ENCODE results near the gene GRIN2C. TPM values are rescaled to one million over a fixed set of nuclear protein-coding genes. Genes with fewer than 3 reads are reported as not detected.

Gene GRIN2C
- total and polyA plus RNA-seq, 4 donors: 0.01 to 0.03 (median 0.02) TPM; not detected in 1

DNA sequence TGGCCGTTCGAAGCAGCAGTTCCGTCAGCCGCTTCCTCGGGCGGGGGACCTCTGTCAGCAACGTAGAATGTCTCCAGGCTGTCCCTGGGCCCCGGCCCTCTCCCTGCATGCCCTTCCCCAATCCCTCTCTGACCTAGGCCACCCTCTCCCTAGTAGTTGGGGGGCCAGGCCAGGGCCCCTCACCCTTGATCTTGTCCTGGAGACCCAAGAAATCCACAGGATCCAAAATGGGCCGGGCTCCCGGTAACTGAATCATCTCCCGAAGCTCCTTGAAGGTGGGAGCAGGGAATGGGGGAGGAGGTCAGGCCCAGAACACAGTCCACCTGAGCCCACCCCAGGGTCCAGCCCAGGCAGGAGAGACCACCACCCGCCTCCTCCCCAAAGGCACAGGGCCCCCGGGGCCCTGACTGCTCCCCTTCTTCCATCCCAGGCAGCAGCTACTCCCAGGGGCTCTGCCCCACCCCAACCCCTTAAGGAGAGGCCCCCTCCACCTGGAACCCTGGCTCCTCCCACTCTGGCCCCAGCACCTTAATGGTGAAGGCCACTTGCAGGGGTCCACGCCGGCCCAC, 4.7 kb upstream of the GRIN2C start:
- peaks cover 0 to 12% (median 3%) of the 10 kb centered on the region in 5 donors for H3K4me1 ChIP-seq (ENCODE audit: control insufficient read depth in 5 of 5, insufficient read depth in 5 of 5, low read length in 5 of 5)
- no peak for DNase-seq
- 91% methylated on average over 15 of the region's 15 CpGs for WGBS, 2 donors

DNA sequence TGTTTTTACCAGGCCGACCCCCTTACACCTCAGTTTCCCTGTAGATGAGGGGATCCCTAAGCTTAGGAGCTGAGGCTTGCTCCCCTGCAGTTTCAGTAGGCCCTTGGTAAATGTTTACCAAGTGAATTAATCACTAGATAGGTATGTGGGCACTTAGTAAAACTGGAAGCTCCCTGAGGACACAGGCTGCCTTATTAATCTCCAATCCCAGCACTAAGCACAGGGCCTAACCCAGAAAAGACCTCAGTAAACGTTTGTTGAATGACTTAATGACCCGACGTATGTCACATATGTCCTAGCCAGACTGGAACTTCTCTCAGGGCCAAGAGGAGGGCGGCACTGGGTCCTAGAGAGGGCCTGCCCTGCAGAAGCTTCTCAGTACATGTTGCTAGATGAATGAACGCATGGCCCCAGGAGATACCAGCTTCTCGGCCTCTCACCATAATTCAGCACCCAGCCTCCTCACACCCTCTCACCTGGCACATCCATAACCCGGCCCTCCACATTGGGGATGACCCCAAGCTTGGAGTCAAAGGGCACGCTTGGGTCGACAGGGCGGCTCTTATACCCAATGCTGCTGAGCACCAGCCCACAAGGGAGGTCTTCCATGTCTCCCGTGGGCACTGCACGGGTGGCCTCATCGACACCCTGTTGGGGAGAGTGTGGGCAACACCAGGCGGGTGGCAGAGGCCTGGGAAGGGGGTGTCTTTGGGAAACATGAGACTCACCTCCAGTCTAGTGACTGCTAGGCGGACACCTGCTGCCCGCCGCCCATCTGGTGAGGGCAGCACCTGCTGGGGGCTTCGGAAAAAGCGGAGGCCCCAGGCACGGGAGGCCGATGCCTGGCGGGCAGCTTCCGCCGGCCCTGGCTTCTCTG, 4.0 kb upstream of the GRIN2C start:
- no peak overlapping the region for H3K9ac ChIP-seq (ENCODE audit: insufficient read depth in 1 of 2, low read length in 2 of 2)
- DNase-seq (no peak), ATAC-seq (ENCODE audit: insufficient read depth, low FRiP score) (no peak)
- H3K4me1 ChIP-seq (ENCODE audit: control insufficient read depth in 5 of 5, insufficient read depth in 5 of 5, low read length in 5 of 5): peaks cover 0 to 12% (median 3%) of the 10 kb centered on the region in 5 donors
- peaks cover 0 to 2% (median 0%) of the 10 kb centered on the region in 4 donors for H3K9me3 ChIP-seq (ENCODE audit: control insufficient read depth in 4 of 4, insufficient read depth in 3 of 4, low read length in 3 of 4)
- peaks cover 0 to 2% (median 0%) of the 10 kb centered on the region in 4 donors for H3K36me3 ChIP-seq (ENCODE audit: control insufficient read depth in 4 of 4, insufficient read depth in 4 of 4, low read length in 4 of 4)
- no peak overlapping the region for H3K4me3 ChIP-seq
- WGBS, 2 donors: 90 to 91% methylated on average over 25 of the region's 25 CpGs
- TF ChIP-seq, protein P1, sequence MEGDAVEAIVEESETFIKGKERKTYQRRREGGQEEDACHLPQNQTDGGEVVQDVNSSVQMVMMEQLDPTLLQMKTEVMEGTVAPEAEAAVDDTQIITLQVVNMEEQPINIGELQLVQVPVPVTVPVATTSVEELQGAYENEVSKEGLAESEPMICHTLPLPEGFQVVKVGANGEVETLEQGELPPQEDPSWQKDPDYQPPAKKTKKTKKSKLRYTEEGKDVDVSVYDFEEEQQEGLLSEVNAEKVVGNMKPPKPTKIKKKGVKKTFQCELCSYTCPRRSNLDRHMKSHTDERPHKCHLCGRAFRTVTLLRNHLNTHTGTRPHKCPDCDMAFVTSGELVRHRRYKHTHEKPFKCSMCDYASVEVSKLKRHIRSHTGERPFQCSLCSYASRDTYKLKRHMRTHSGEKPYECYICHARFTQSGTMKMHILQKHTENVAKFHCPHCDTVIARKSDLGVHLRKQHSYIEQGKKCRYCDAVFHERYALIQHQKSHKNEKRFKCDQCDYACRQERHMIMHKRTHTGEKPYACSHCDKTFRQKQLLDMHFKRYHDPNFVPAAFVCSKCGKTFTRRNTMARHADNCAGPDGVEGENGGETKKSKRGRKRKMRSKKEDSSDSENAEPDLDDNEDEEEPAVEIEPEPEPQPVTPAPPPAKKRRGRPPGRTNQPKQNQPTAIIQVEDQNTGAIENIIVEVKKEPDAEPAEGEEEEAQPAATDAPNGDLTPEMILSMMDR (IDR thresholded peaks at IDR 0.05; ENCODE audit: control extremely low read depth, extremely low read depth): no peak
- H3K27ac ChIP-seq (ENCODE audit: low read depth in 1 of 2, low read length in 1 of 2): no peak overlapping the region
- H3K27me3 ChIP-seq (ENCODE audit: control insufficient read depth in 3 of 3, insufficient read depth in 3 of 3, low read length in 2 of 3): peaks cover 5 to 29% (median 16%) of the 10 kb centered on the region in 3 donors

More for the DNA sequence above, 4.7 kb upstream of the GRIN2C start:
- no peak for ATAC-seq (ENCODE audit: insufficient read depth, low FRiP score)
- H3K36me3 ChIP-seq (ENCODE audit: control insufficient read depth in 4 of 4, insufficient read depth in 4 of 4, low read length in 4 of 4): peaks cover 0 to 2% (median 0%) of the 10 kb centered on the region in 4 donors
- H3K4me3 ChIP-seq: no peak overlapping the region
- H3K27me3 ChIP-seq (ENCODE audit: control insufficient read depth in 3 of 3, insufficient read depth in 3 of 3, low read length in 2 of 3): peaks cover 5 to 22% (median 9%) of the 10 kb centered on the region in 3 donors
- peaks cover 0 to 2% (median 0%) of the 10 kb centered on the region in 4 donors for H3K9me3 ChIP-seq (ENCODE audit: control insufficient read depth in 4 of 4, insufficient read depth in 3 of 4, low read length in 3 of 4)
- TF ChIP-seq, protein P1 (IDR thresholded peaks at IDR 0.05; ENCODE audit: control extremely low read depth, extremely low read depth): no peak
- H3K27ac ChIP-seq (ENCODE audit: low read depth in 1 of 2, low read length in 1 of 2): no peak overlapping the region
- H3K9ac ChIP-seq (ENCODE audit: insufficient read depth in 1 of 2, low read length in 2 of 2): no peak overlapping the region

DNA sequence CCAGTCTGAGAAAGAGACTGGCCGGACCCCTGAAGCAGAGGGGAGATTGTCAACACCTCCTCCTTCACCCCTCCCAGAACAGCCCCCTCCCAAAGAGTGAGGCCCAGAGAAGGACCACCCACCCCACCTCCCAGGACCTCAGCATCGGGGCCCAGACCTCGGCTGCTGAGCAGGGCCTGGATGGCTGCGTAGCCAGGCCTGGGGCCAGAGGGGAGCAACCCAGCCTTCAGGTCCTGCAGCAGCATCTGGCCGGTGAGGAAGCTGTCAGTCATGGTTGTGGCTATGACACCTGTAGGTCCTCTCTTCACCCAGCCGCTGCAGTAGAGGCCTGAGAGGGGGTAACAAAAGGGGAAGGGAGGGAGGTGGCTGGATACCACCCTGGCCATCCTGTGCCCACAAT, 3.2 kb upstream of the GRIN2C start:
- WGBS, 2 donors: 86 to 92% methylated on average over 6 of the region's 6 CpGs
- no peak for ATAC-seq (ENCODE audit: insufficient read depth, low FRiP score)

More for the DNA sequence above, 3.2 kb upstream of the GRIN2C start:
- Histone ChIP-seq H3K27ac (ENCODE audit: low read depth in 1 of 2, low read length in 1 of 2) (no peak overlapping the region), H3K4me3 (no peak overlapping the region), H3K9me3 (ENCODE audit: control insufficient read depth in 4 of 4, insufficient read depth in 3 of 4, low read length in 3 of 4) (peaks cover 0 to 2% (median 0%) of the 10 kb centered on the region in 4 donors), H3K36me3 (ENCODE audit: control insufficient read depth in 4 of 4, insufficient read depth in 4 of 4, low read length in 4 of 4) (peaks cover 0 to 2% (median 0%) of the 10 kb centered on the region in 4 donors), H3K27me3 (ENCODE audit: control insufficient read depth in 3 of 3, insufficient read depth in 3 of 3, low read length in 2 of 3) (peaks cover 5 to 35% (median 20%) of the 10 kb centered on the region in 3 donors), H3K4me1 (ENCODE audit: control insufficient read depth in 5 of 5, insufficient read depth in 5 of 5, low read length in 5 of 5) (peaks cover 0 to 12% (median 3%) of the 10 kb centered on the region in 5 donors), H3K9ac (ENCODE audit: insufficient read depth in 1 of 2, low read length in 2 of 2) (no peak overlapping the region)
- DNase-seq: no peak
- TF ChIP-seq, protein P1 (IDR thresholded peaks at IDR 0.05; ENCODE audit: control extremely low read depth, extremely low read depth): no peak
